Measurements from ENCODE around the gene SGCA. TPM values are rescaled to one million over a fixed set of nuclear protein-coding genes. Genes with fewer than 3 reads are reported as not detected.

The SGCA gene
- total and polyA plus RNA-seq, 9 of the 15 experiments (the other 6 are each of a cell fraction or from before 2014, with no cell fraction given): not detected

DNA sequence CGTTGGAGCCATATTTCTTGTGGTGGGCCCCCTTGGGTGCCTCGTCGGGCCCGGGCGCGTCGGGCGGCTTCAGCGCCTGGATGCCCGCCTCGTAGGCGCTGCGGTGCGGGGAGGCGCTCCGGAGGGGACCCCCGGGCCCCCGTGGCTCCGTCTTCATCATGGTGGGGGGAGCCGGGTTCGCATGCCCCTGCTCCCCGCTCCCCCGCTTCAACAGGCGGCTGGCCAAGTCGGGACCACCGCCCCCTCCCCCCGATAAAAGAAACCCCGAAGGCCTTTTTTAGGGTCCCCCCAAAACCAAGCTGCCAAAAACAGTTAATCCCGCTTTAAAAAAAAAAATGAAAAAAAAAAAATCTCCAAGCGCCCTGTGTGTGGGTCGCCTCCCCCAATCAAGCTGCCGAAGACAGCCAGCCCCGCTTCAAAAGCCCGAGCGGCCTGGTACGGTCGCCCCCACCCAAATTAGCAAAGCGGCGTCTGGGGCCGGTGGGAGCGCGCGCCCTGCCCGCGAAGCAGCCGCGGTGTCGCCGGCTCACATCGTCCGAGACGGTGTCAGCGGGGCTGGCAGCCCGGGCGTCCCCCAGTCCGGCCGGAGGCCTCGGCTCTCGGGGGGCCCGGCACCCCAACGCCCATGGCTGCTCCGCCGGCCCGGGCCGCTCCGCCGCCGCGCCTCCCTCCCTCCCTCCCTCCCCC is 15.3 kb upstream of the SGCA start, which contains the start of gene PPP1R9B (continued):
- TF ChIP-seq HMBOX1 (IDR thresholded peaks at IDR 0.05) (no peak), MEIS2 (IDR thresholded peaks at IDR 0.05; ENCODE audit: partially characterized antibody) (no peak), RBM34 (IDR thresholded peaks at IDR 0.05; ENCODE audit: borderline replicate concordance, insufficient read depth, low read length) (no peak), ATF7 (IDR thresholded peaks at IDR 0.05) (no peak), ZBTB1 (CRISPR knock-in tag; IDR thresholded peaks at IDR 0.05; ENCODE audit: borderline replicate concordance, low read depth) (0 out of 2 replicates have a peak, but pooled peaks have one; percentile 45), FIP1L1 (IDR thresholded peaks at IDR 0.05; ENCODE audit: low read depth, low read length, poor library complexity, severe bottlenecking) (peak; percentile 69), ADNP (tag; IDR thresholded peaks at IDR 0.05) (no peak), CHCHD3 (CRISPR knock-in tag; IDR thresholded peaks at IDR 0.05) (no peak), ZNF324 (CRISPR knock-in tag; IDR thresholded peaks at IDR 0.05) (no peak), RNF2 (IDR thresholded peaks at IDR 0.05) (no peak), SMAD2 (IDR thresholded peaks at IDR 0.05; ENCODE audit: low read depth, low read length) (no peak), ZFP91 (CRISPR knock-in tag; IDR thresholded peaks at IDR 0.05) (no peak), ZKSCAN1 (IDR thresholded peaks at IDR 0.05; ENCODE audit: low read depth, low read length) (no peak), ZNF609 (CRISPR knock-in tag; IDR thresholded peaks at IDR 0.05; ENCODE audit: borderline replicate concordance) (no peak), SNRNP70 (optimal IDR thresholded peaks at IDR 0.05; ENCODE audit: low read depth, low read length) (no peak), KLF16 (IDR thresholded peaks at IDR 0.05) (no peak), GATAD2A (IDR thresholded peaks at IDR 0.05) (no peak)
- TF ChIP-seq, protein P1, sequence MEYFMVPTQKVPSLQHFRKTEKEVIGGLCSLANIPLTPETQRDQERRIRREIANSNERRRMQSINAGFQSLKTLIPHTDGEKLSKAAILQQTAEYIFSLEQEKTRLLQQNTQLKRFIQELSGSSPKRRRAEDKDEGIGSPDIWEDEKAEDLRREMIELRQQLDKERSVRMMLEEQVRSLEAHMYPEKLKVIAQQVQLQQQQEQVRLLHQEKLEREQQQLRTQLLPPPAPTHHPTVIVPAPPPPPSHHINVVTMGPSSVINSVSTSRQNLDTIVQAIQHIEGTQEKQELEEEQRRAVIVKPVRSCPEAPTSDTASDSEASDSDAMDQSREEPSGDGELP (CRISPR knock-in tag; IDR thresholded peaks at IDR 0.05; ENCODE audit: borderline replicate concordance): 0 out of 2 replicates have a peak, but pooled peaks have one; percentile 3
- TF ChIP-seq, protein P2, sequence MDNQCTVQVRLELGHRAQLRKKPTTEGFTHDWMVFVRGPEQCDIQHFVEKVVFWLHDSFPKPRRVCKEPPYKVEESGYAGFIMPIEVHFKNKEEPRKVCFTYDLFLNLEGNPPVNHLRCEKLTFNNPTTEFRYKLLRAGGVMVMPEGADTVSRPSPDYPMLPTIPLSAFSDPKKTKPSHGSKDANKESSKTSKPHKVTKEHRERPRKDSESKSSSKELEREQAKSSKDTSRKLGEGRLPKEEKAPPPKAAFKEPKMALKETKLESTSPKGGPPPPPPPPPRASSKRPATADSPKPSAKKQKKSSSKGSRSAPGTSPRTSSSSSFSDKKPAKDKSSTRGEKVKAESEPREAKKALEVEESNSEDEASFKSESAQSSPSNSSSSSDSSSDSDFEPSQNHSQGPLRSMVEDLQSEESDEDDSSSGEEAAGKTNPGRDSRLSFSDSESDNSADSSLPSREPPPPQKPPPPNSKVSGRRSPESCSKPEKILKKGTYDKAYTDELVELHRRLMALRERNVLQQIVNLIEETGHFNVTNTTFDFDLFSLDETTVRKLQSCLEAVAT (IDR thresholded peaks at IDR 0.05): peak in 1 of 2 experiments; percentile 10; a peak in 1 of 4 replicates
